Renal cortical epithelial cell (primary cell): Measurements from ENCODE around the gene ZNF132. TPM values are rescaled to one million over a fixed set of nuclear protein-coding genes. Genes with fewer than 3 reads are reported as not detected.

Experiments
- DNase-seq: peaks from one replicate; pipeline ENCODE4 v3.0.0-alpha.2; 2011; ENCODE audit warnings: low read depth
- total RNA-seq: library from RNA; depleted of rRNA; stranded (reverse); fragments of >200 nt; gene quantifications from 2 replicates; pipeline ENCODE4 v1.2.3, GENCODE V29; 2014

The ZNF132 gene
- total RNA-seq, 1 donor from 2014 or later = 7.6 TPM

DNA sequence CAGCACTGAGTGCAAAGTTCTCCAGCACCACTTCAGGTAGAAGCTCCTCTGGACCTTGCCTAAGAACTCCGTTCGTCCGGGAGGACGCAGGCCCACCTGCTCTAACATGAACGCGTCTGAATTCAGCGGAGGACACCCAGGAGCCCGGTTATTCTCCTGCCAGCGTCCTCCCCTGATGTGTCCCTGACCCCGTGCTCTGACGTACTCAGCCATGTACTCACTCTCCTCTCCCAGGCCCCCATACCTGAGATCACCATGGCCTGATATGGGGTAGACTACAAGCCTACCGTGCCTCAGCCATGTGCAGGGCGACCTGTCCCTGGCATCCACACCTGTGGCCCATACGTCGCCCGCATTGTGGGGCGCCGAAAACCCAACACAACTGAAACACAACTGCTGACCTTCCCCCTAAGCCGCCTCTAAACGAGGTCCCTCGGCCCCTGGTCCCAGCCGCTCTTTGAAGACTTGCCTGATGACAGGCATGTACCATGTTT lies 32.2 kb downstream of the ZNF132 start:
- DNase-seq = no peak

- no peak for DNase-seq
Observed at GRCh38 chr19:58406818-58407657, 32.9 kb downstream of the ZNF132 start.

DNA sequence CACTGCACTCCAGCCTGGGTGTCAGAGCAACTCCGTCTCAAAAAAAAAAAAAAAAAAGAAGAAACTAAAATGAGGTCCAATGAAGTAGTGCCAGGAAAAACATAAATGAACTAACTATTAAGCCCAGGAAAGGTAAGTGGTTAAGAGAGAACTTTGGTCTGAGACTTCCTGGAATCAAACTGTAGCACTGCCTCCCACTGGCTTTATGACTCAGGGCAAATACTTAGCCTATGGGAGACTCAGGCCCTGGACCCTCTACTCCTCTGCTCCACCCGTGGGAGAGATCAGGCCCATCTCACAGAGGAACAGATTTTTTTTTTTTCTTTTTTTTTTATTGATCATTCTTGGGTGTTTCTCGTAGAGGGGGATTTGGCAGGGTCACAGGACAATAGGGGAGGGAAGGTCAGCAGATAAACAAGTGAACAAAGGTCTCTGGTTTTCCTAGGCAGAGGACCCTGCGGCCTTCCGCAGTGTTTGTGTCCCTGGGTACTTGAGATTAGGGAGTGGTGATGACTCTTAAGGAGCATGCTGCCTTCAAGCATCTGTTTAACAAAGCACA lies 36.0 kb downstream of the ZNF132 start:
- DNase-seq = peak; percentile 35

DNA sequence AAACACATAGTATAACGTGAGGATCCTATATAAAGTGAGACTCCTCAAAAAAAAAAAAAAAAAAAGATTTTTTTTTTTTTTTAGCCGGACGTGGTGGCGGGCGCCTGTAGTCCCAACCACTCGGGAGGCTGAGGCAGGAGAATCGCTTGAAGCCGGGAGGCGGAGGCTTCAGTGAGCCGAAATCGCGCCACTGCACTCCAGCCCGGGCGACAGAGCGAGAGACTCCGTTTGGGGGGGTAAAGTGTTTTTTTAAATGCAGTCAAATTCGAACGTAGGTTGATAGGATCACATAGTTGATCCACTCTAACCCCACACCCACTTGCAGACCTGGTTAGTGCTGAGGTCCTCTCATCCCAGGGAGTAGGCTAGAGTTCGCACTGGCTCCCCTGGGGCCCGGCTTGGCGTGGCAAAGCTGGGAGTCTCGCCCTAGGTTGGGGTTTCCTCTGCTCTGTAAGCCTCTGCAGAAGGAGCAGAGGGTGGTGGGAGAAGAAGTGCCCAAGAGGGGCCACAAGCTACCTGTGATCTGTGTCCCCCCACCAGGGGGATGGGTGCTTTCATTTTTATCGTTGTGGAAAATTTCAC lies 38.0 kb downstream of the ZNF132 start:
- no peak for DNase-seq

DNA sequence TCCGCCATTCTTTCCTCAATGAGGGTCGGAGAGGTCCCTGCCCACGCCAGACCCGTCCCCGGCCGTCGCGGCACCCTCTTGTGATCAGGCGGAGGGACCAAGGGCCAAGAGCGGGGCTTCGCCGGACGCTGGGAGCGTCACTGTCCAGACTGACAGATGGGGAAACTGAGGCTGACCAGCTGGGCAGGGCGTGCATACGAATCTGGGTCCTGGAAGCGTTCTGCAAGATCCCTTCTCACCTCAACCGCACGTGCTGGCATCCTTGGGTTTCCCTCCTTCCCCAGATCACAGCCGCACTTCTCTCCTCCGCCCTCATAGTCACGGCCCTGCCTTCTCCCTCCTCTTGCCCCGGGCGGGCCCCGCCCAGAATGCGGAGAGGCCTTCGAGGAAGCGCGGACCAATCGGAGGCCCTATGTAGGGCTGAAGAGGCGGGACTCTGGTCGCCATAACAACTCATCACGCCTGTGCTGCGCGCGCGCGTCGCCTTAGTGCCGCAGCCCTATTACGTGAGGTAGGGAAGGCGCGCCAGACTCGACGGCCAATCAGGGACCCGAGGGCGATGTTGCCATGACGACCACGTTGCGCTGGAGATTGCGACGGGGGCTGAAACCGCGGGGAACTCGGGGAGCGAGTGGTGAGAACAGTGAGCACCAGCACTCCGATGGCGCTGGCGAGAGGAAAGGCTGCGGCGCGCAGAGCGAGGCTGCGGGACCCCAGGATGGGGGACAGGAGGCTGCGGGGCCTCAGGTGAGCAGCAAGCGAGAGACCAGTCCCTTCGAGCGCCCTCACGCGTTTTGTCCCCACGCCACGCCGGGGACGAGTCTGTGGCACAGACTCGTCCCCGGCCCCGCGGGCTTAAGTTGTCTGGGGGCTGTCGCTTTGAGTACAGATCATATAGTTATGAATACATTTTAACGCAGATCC lies 38.8 kb downstream of the ZNF132 start:
- peak; percentile 97 for DNase-seq

- DNase-seq = no peak
Observed at GRCh38 chr19:58400316-58400915, 39.5 kb downstream of the ZNF132 start.

DNA sequence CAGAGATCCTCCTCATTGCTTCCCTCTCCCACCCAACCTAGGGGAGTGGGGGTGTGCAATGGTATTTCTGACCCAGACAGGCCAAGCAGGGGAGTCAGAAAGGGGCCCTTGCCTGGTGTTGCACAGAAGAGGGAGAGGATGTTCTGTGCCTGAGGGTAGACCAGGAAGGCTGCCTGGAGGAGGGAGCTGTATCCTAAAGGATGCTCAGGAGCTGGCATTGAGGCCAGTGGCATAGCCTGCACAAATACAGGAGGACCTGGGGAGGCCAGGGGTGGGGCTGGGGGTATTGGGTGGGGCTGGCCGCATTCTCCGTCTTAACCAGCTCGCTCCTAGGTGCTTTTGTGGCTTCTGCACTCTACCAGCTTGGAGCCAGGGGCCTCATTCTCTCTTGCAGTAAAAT lies 40.0 kb downstream of the ZNF132 start:
- DNase-seq = no peak

- no peak for DNase-seq
Observed at GRCh38 chr19:58398545-58398944, 41.4 kb downstream of the ZNF132 start.

- no peak for DNase-seq
Observed at GRCh38 chr19:58398087-58398486, 41.9 kb downstream of the ZNF132 start.

- DNase-seq = no peak
Observed at GRCh38 chr19:58397533-58398037, 42.4 kb downstream of the ZNF132 start.

DNA sequence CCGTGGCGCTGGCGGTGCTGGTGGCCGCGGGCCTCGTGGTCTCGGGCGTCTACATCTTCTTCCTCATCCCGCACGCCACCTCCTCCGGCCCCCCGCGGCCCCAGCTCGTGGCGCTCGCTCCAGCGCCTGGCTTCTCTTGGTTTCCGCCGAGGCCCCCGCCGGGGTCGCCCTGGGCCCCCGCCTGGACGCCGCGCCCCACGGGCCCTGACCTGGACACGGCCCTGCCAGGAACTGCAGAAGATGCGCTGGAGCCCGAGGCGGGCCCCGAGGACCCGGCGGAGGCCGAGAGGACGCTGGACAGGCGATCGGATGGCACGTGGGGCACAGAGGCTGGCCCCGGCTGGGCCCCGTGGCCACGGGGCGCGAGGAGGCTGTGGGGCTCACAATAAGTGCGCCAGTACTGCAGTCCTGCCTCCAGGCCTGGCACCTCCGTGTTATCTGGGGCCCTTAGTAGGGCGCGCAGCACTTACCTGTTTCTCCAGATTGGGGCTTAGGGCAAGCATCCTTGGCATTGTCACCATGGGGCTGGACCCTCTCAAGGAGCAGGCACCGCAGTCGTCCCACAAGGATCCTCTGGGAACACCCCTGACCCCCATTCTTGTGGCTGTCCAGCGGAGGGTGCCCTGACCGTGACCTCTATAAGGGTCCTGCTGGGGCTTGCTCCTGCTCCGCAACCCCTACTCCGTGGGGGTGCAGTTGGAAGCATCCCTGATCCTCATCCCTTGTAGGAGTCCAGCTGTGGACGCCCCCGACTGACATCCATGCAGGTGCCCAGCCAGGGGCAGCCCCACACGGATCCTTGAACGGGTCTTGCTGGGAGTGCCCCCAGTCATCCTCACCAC lies 43.0 kb downstream of the ZNF132 start:
- DNase-seq = no peak

- DNase-seq = no peak
Observed at GRCh38 chr19:58395979-58396627, 43.9 kb downstream of the ZNF132 start.

DNA sequence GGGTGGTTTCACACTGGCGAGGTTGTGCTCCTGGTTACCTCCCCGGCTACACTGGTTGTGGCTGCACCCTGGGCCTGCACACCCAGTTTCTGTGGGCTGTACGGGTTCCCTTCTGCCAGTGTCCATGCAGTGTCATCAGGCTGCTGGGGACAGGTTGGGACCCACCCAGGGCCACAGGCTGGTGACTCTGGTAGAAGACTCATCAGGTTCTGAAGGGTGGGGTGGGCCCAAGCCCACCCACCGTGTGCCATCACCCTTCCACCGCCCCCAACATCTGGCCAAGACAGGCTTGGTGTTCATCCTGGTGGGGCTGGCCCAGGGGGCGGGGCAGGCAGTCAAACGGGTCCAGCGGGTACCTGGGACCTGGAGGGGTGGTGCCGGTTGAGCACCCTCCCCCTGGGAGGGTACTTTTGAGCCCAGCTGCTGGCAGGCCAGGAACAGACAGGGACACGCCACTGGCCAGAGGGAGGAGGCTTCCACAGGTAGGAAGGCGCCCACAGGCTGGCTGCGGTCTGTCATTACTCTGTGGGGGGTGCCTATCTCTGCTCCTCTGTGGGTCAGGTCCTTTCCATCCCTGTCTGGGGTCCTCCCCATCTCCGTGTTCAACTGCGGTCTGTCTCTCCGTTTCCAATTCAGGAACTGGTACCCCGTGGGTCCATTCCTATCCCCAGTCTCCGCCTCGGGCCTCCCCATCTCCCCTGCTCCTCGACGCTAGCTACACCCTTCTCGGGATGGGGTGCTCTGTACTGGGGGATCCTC lies 44.6 kb downstream of the ZNF132 start, which contains the start of gene RNF225:
Gene RNF225, plus strand, starts transcription at position 437 of the 759 bp plus-strand sequence. CDS start 434 bp downstream, outside the sequence.
- no peak for DNase-seq

DNA sequence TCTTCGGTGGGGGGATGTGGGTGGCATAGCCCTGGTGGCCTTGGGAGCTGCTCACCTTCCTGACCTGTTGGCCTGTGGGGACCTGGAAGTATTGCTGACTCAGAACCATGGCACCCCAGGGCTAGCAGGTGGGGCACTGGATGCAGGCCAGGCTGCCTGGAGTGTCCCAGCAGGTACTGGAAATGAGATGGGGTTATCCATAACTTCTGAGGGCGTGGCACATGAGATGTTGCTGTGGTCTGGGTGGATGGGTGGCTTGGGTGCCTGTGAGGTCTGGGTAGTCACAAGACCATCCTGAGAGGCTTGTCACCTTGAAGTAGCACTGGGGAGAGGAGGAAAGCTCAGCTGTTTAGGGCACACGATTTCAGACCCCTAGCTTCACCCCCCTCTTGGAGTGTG lies 45.1 kb downstream of the ZNF132 start:
- no peak for DNase-seq

- DNase-seq = no peak
Observed at GRCh38 chr19:58393725-58394033, 46.3 kb downstream of the ZNF132 start.

GRCh38 chr19:58392945-58393724 lies 46.8 kb downstream of the ZNF132 start:
- no peak for DNase-seq

- DNase-seq = no peak
Observed at GRCh38 chr19:58388175-58388526, 51.8 kb downstream of the ZNF132 start.
